Gastrocnemius medialis (tissue), 4 donors: ENCODE results near the gene TMEM17. TPM values are rescaled to one million over a fixed set of nuclear protein-coding genes. Genes with fewer than 3 reads are reported as not detected.

Experiments used
- ATAC-seq, 2 donors: fragments of 150-250 bp; one replicate each; pipeline ENCODE4 v1.9.1; 2016
- DNase-seq, 2 donors: peaks; one replicate each; pipeline ENCODE4 v3.0.0-alpha.2; 2019
- H3K27ac ChIP-seq, 4 donors: fragments of 200-600 bp; sonication (generic); 1 replicate in 1 of 4; 2 replicates in 3 of 4; pipeline ENCODE4 v1.5.1; 2016 to 2018; ENCODE audit warnings: mild to moderate bottlenecking in 2 of 4, moderate library complexity in 1 of 4
- H3K27me3 ChIP-seq, 3 donors: fragments of 200-600 bp; sonication (generic) in 2 of 3; 1 replicate in 1 of 3; 2 replicates in 2 of 3; pipeline versions ENCODE4 v1.5.1 to v1.6.0; 2016 to 2019; ENCODE audit warnings: mild to moderate bottlenecking in 1 of 3, moderate library complexity in 1 of 3
- H3K36me3 ChIP-seq, 2 donors: fragments of 200-600 bp; sonication (generic) in 1 of 2; one replicate each; pipeline ENCODE4 v1.5.1; 2017 to 2018
- H3K4me1 ChIP-seq, 2 donors: fragments of 200-600 bp; sonication (generic) in 1 of 2; one replicate each; pipeline ENCODE4 v1.5.1; 2016 to 2017; ENCODE audit warnings: mild to moderate bottlenecking in 2 of 2
- H3K4me3 ChIP-seq, 4 donors: fragments of 200-600 bp; sonication (generic) in 3 of 4; 1 replicate in 1 of 4; 2 replicates in 3 of 4; pipeline ENCODE4 v1.5.1; 2016 to 2019; ENCODE audit warnings: mild to moderate bottlenecking in 2 of 4
- H3K9me3 ChIP-seq, 3 donors: fragments of 200-600 bp; sonication (generic) in 2 of 3; 1 replicate in 1 of 3; 2 replicates in 2 of 3; pipeline ENCODE4 v1.5.1; 2016 to 2019
- CTCF ChIP-seq, 5 experiments: fragments of 450-650 bp in 3 of 5; fragments of 200-600 bp in 2 of 5; sonication (generic) in 2 of 5; IDR thresholded peaks in 4 of 5; conservative IDR thresholded peaks in 1 of 5; 1 replicate in 4 of 5; 2 replicates in 1 of 5; pipeline ENCODE4 v1.5.1; 2016 to 2019; ENCODE audit warnings: antibody characterized with exemption in 5 of 5, mild to moderate bottlenecking in 3 of 5, moderate library complexity in 3 of 5
- POLR2A ChIP-seq, 2 donors: fragments of 450-650 bp; IDR thresholded peaks; one replicate each; pipeline ENCODE4 v1.6.1; 2017; ENCODE audit warnings: antibody characterized with exemption in 2 of 2, mild to moderate bottlenecking in 2 of 2, moderate library complexity in 2 of 2
- in situ Hi-C, 4 donors: fragments of 200-750 bp; cut with MboI; loops; one replicate each; pipeline versions ENCODE4 v1.15.0 to v1.8.0; 2017; ENCODE audit warnings: low sequenced_read_pairs in 4 of 4
- intact Hi-C: fragments of 100-400 bp; cut with DNase I; formaldehyde crosslinking; loops from one replicate; pipeline ENCODE4 v1.15.1; 2023; ENCODE audit warnings: low total_unique reads
- total RNA-seq, 4 donors: library from RNA; depleted of rRNA; stranded (reverse); fragments of >200 nt; gene quantifications; one replicate each; pipeline versions ENCODE4 v1.1.0 to v1.2.3, GENCODE V29; 2016

The TMEM17 gene
- total RNA-seq, 4 donors from 2014 or later: 0.15 to 1.8 (median 0.51) TPM

DNA sequence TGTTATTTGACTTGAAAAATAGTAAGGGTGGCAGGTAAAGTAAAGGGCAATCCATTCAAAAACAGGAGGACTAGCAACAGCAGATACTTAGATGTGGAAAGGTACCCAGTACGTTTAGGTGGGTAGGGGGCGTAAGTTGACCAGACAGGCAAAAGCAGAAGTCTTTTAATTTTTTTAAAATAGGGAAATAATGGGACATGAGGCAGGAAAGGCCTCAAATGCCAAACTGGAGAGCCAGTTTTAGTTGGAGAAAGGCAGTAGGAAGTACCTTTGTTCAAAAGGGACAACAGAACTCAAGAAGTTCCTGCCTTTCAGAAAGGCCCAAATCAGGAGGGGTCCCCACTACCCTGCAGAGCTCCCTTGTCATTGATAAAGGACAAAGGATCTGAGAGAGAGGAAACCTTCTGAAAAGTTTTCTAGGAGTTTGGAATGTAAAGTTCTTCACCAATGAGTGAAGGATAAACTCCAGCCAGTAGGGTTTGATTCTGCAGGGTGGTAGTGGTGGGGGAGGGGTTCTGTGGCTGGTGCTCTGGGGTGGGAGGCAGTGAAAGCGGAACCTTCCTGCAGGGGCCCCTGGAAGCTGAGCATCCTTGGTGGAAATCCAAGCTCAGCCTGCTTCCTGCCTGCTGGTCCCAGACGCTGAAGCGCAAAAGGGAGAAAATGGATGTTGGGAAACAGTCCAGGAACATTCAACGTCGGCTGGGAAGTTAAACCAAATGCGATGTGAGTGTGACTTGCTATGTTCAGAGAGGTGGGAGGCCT is 40.1 kb downstream of the TMEM17 start:
- H3K27ac ChIP-seq: no peak overlapping the region
- intact Hi-C loops: no loop called here
- in situ Hi-C loops: no loop called here

GRCh38 chr2:62465039-62465740 is 40.8 kb downstream of the TMEM17 start:
- Histone ChIP-seq H3K4me3 (no peak overlapping the region), H3K27ac (no peak overlapping the region), H3K27me3 (no peaks in the 10 kb centered on the region), H3K9me3 (no peaks in the 10 kb centered on the region), H3K36me3 (no peaks in the 10 kb centered on the region), H3K4me1 (peaks cover 0 to 7% of the 10 kb centered on the region in 2 donors)
- DNase-seq (no peak), ATAC-seq (no peak)
- intact Hi-C loops (no loop called here), in situ Hi-C loops (no loop called here)
- TF ChIP-seq POLR2A (IDR thresholded peaks at IDR 0.05) (no peak), CTCF (IDR thresholded peaks at IDR 0.05 in 4 of 5, conservative IDR thresholded peaks at IDR 0.05 in 1 of 5) (no peak)

More for the DNA sequence above, 40.1 kb downstream of the TMEM17 start:
- ATAC-seq: no peak
- H3K36me3 ChIP-seq: no peaks in the 10 kb centered on the region
- H3K27me3 ChIP-seq: no peaks in the 10 kb centered on the region
- peaks cover 0 to 7% of the 10 kb centered on the region in 2 donors for H3K4me1 ChIP-seq
- H3K9me3 ChIP-seq: no peaks in the 10 kb centered on the region
- H3K4me3 ChIP-seq: no peak overlapping the region
- TF ChIP-seq CTCF (IDR thresholded peaks at IDR 0.05 in 4 of 5, conservative IDR thresholded peaks at IDR 0.05 in 1 of 5) (no peak), POLR2A (IDR thresholded peaks at IDR 0.05) (no peak)
- no peak for DNase-seq

DNA sequence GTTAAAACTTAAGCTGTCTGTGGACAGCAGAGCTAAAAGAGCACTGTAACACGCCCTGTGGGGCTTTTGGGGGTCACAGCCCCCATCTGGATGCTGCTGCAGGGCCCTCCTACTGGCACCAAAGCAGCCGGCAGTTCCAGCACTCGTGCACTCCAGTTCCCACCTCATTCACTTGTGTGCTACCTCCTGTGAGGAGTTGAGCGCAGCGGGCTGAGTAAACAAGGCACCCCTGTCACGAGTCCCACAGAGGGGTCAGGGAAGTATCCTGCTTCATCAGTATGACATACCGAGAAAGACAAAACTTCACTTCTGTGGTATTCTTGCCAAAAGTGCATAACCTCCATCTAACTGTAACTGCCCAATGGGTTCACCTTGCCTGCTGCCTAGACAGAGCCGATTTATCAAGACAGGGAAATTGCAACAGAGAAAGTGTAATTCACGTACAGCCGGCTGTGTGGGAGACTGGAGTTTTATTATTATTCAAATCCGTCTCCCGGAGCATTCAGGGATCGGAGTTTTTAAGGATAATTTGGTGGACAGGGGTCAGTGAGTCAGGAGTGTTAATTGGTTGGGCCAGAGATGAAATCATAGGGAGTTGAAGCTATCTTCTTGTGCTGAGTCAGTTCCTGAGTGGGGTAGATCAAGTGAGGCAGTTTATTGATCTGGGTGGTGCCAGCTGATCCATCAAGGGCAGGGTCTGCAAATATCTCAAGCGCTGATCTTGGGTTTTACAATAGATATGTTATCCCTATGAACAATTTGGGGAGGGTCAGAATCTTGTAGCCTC is 41.6 kb downstream of the TMEM17 start:
- no peaks in the 10 kb centered on the region for H3K36me3 ChIP-seq
- H3K4me3 ChIP-seq: no peak overlapping the region
- DNase-seq: no peak
- H3K27ac ChIP-seq: no peak overlapping the region
- in situ Hi-C loops (no loop called here), intact Hi-C loops (no loop called here)
- H3K27me3 ChIP-seq: no peaks in the 10 kb centered on the region
- no peaks in the 10 kb centered on the region for H3K9me3 ChIP-seq
- no peak for ATAC-seq
- TF ChIP-seq POLR2A (IDR thresholded peaks at IDR 0.05) (no peak), CTCF (IDR thresholded peaks at IDR 0.05 in 4 of 5, conservative IDR thresholded peaks at IDR 0.05 in 1 of 5) (no peak)
- peaks cover 0 to 2% of the 10 kb centered on the region in 2 donors for H3K4me1 ChIP-seq

GRCh38 chr2:62462211-62462610 is 43.8 kb downstream of the TMEM17 start:
- intact Hi-C loops: no loop called here
- Histone ChIP-seq H3K4me3 (no peak overlapping the region), H3K9me3 (no peaks in the 10 kb centered on the region), H3K36me3 (no peaks in the 10 kb centered on the region), H3K27me3 (no peaks in the 10 kb centered on the region), H3K4me1 (peaks cover 0 to 3% of the 10 kb centered on the region in 2 donors), H3K27ac (no peak overlapping the region)
- in situ Hi-C loops: no loop called here
- ATAC-seq (no peak), DNase-seq (no peak)
- TF ChIP-seq CTCF (IDR thresholded peaks at IDR 0.05 in 4 of 5, conservative IDR thresholded peaks at IDR 0.05 in 1 of 5) (no peak), POLR2A (IDR thresholded peaks at IDR 0.05) (no peak)
